MCF 10A (cell line): ENCODE measurements around the gene CRACR2B. TPM values are rescaled to one million over a fixed set of nuclear protein-coding genes. Genes with fewer than 3 reads are reported as not detected.

Experiments
- BruUV-seq: library from RNA; stranded (reverse); fragments of 400-500 nt; replicated peaks from 2 replicates; lab custom pipeline; 2021; lab: Mats Ljungman, UMichigan
- CTCF ChIA-PET: fragments of 300-600 bp; sonication (Branson Sonifier 250); formaldehyde crosslinking; extraction: SDS; loops from one replicate; lab custom pipeline; 2021; ENCODE audit warnings: antibody characterized with exemption, inconsistent platforms; lab: Yijun Ruan, JAX
- POLR2A ChIA-PET: fragments of 300-600, 350-650 bp; sonication (Branson Sonifier 250); formaldehyde crosslinking; extraction: SDS; loops from one replicate; lab custom pipeline; 2020; ENCODE audit warnings: antibody characterized with exemption, inconsistent platforms; lab: Yijun Ruan, JAX
- DNase-seq: peaks from one replicate; pipeline ENCODE4 v3.0.0-alpha.2; 2018; ENCODE audit not compliant: unreplicated experiment
- H3K27ac Mint-ChIP-seq: one replicate; pipeline ENCODE4 v1.8.0; 2022; ENCODE audit warnings: mild to moderate bottlenecking, low read depth, mixed read lengths; ENCODE audit not compliant: unreplicated experiment
- H3K27me3 Mint-ChIP-seq: one replicate; pipeline ENCODE4 v1.8.0; 2022; ENCODE audit warnings: mixed read lengths; ENCODE audit not compliant: insufficient read depth, unreplicated experiment
- H3K36me3 Mint-ChIP-seq: one replicate; pipeline ENCODE4 v1.8.0; 2022; ENCODE audit warnings: mild to moderate bottlenecking, moderate library complexity, mixed read lengths; ENCODE audit not compliant: insufficient read depth, unreplicated experiment
- H3K4me1 Mint-ChIP-seq: one replicate; pipeline ENCODE4 v1.8.0; 2022; ENCODE audit warnings: mixed read lengths; ENCODE audit not compliant: insufficient read depth, unreplicated experiment
- H3K4me3 Mint-ChIP-seq: one replicate; pipeline ENCODE4 v1.8.0; 2022; ENCODE audit warnings: mild to moderate bottlenecking, moderate library complexity, mixed read lengths; ENCODE audit not compliant: unreplicated experiment
- H3K9me3 Mint-ChIP-seq: one replicate; pipeline ENCODE4 v1.8.0; 2022; ENCODE audit warnings: mixed read lengths; ENCODE audit not compliant: unreplicated experiment
- intact Hi-C: fragments of 100-400 bp; cut with micrococcal nuclease; formaldehyde crosslinking; loops from 2 replicates; pipeline ENCODE4 v1.14.1; 2022
- total RNA-seq: library from RNA; stranded (reverse); gene quantifications from 2 replicates; pipeline ENCODE4 v1.2.3, GENCODE V29; 2022
- TF ChIP-seq, protein P1 (sequence below): fragments of 200-600 bp; IDR thresholded peaks from one replicate; pipeline ENCODE4 v1.8.0; 2022; ENCODE audit warnings: antibody characterized with exemption, mild to moderate bottlenecking; ENCODE audit not compliant: unreplicated experiment

Gene CRACR2B
- total RNA-seq, 1 experiment from 2014 or later, result 1.2 TPM

- peaks cover 9% of the 10 kb centered on the region for H3K36me3 Mint-ChIP-seq
- H3K27ac Mint-ChIP-seq, result no peak overlapping the region
- no peak for DNase-seq
- H3K9me3 Mint-ChIP-seq, result no peaks in the 10 kb centered on the region
- ChIA-PET POLR2A (interaction anchor here (1.1 to 2.1 kb wide), 4 partner anchors 13 to 56 kb away, joined by 3 to 9 read pairs (median 6); partner anchors contain the start of gene TALDO1), CTCF (interaction anchor here (0.5 to 1.3 kb wide), 6 partner anchors 10 to 254 kb away, joined by 3 to 5 read pairs (median 3); no protein-coding TSS in a partner anchor)
- no TSS peak for BruUV-seq
- TF ChIP-seq, protein P1, sequence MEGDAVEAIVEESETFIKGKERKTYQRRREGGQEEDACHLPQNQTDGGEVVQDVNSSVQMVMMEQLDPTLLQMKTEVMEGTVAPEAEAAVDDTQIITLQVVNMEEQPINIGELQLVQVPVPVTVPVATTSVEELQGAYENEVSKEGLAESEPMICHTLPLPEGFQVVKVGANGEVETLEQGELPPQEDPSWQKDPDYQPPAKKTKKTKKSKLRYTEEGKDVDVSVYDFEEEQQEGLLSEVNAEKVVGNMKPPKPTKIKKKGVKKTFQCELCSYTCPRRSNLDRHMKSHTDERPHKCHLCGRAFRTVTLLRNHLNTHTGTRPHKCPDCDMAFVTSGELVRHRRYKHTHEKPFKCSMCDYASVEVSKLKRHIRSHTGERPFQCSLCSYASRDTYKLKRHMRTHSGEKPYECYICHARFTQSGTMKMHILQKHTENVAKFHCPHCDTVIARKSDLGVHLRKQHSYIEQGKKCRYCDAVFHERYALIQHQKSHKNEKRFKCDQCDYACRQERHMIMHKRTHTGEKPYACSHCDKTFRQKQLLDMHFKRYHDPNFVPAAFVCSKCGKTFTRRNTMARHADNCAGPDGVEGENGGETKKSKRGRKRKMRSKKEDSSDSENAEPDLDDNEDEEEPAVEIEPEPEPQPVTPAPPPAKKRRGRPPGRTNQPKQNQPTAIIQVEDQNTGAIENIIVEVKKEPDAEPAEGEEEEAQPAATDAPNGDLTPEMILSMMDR, result no peak
- no peaks in the 10 kb centered on the region for H3K27me3 Mint-ChIP-seq
- no peak overlapping the region for H3K4me3 Mint-ChIP-seq
- intact Hi-C loops, result no loop called here
- H3K4me1 Mint-ChIP-seq, result no peaks in the 10 kb centered on the region
Measured at GRCh38 chr11:782264-783174, 45.2 kb upstream of the CRACR2B start.

- Mint-ChIP-seq H3K27ac (no peak overlapping the region), H3K9me3 (no peaks in the 10 kb centered on the region), H3K4me1 (no peaks in the 10 kb centered on the region), H3K36me3 (peaks cover 9% of the 10 kb centered on the region), H3K4me3 (no peak overlapping the region), H3K27me3 (no peaks in the 10 kb centered on the region)
- intact Hi-C loops, result no loop called here
- BruUV-seq, result no TSS peak
- TF ChIP-seq, protein P1, result peak; percentile 64
- peak; percentile 80 for DNase-seq
- ChIA-PET CTCF (interaction anchor here (0.6 to 1.6 kb wide), 8 partner anchors 10 to 205 kb away, joined by 3 to 5 read pairs (median 3); no protein-coding TSS in a partner anchor), POLR2A (interaction anchor here (0.6 to 2.1 kb wide), 8 partner anchors 11 to 770 kb away, joined by 3 to 9 read pairs (median 3); partner anchors contain the start of gene TALDO1)
Measured at GRCh38 chr11:783581-784015, 44.1 kb upstream of the CRACR2B start.

GRCh38 chr11:786235-787083, 41.3 kb upstream of the CRACR2B start:
- ChIA-PET POLR2A (interaction anchor here (0.7 to 1.7 kb wide), 5 partner anchors 9 to 92 kb away, joined by 3 to 6 read pairs (median 4); partner anchors contain the start of genes DEAF1, GATD1 and RPLP2), CTCF (interaction anchor here (0.8 kb wide), 1 partner anchor 198 kb away, joined by 4 read pairs; no protein-coding TSS in a partner anchor)
- Mint-ChIP-seq H3K27ac (no peak overlapping the region), H3K4me3 (no peak overlapping the region), H3K4me1 (no peaks in the 10 kb centered on the region), H3K36me3 (peaks cover 15% of the 10 kb centered on the region), H3K27me3 (no peaks in the 10 kb centered on the region), H3K9me3 (no peaks in the 10 kb centered on the region)
- no peak for DNase-seq
- BruUV-seq, result no TSS peak
- TF ChIP-seq, protein P1, result no peak
- intact Hi-C loops, result no loop called here
